AG04449 (cell line): ENCODE data around the gene CDK17.

ENCODE experiments used
- CTCF ChIA-PET: fragments of 350-600 bp; formaldehyde crosslinking; extraction: SDS; loops from one replicate; lab custom pipeline; 2021; ENCODE audit warnings: antibody characterized with exemption; lab: Yijun Ruan, JAX
- POLR2A ChIA-PET: fragments of 400-600, 350-600 bp; formaldehyde crosslinking; extraction: SDS; loops from one replicate; lab custom pipeline; 2020; ENCODE audit warnings: antibody characterized with exemption, inconsistent platforms; lab: Yijun Ruan, JAX
- DNase-seq: peaks from one replicate; pipeline ENCODE4 v3.0.0-alpha.2; 2010; ENCODE audit warnings: low read depth, low spot score
- H3K4me3 ChIP-seq: 2 replicates; pipeline ENCODE4 v1.5.1; 2011; ENCODE audit warnings: low read depth, mild to moderate bottlenecking, control low read depth, low read length
- CTCF ChIP-seq: IDR thresholded peaks from one replicate; pipeline ENCODE4 v1.5.1; 2011; ENCODE audit warnings: mild to moderate bottlenecking, moderate library complexity, low read length, control low read depth, inconsistent platforms; ENCODE audit not compliant: insufficient read depth; ENCODE audit errors: missing control alignments

The CDK17 gene

GRCh38 chr12:96250119-96250685 lies 150.0 kb downstream of the CDK17 start:
- POLR2A ChIA-PET: no interaction called here
- no peak for TF ChIP-seq CTCF
- DNase-seq: no peak
- CTCF ChIA-PET: interaction anchor here (0.8 to 2.2 kb wide), 4 partner anchors 11 to 189 kb away, joined by 3 to 13 read pairs (median 4); partner anchors contain the start of gene CDK17
- H3K4me3 ChIP-seq: no peak overlapping the region

GRCh38 chr12:96249196-96250118 lies 150.8 kb downstream of the CDK17 start:
- ChIA-PET POLR2A (no interaction called here), CTCF (interaction anchor here (0.6 to 2.2 kb wide), 7 partner anchors 9 to 267 kb away, joined by 3 to 13 read pairs (median 4); partner anchors contain the start of gene CDK17)
- no peak for DNase-seq
- no peak overlapping the region for H3K4me3 ChIP-seq
- no peak for TF ChIP-seq CTCF

GRCh38 chr12:96248136-96248931 lies 151.9 kb downstream of the CDK17 start:
- ChIA-PET CTCF (interaction anchor here (0.9 to 1.8 kb wide), 4 partner anchors 8 to 268 kb away, joined by 3 to 6 read pairs (median 4); no protein-coding TSS in a partner anchor), POLR2A (no interaction called here)
- DNase-seq: no peak
- H3K4me3 ChIP-seq: no peak overlapping the region
- TF ChIP-seq CTCF: no peak

- no peak for TF ChIP-seq CTCF
- no peak overlapping the region for H3K4me3 ChIP-seq
- POLR2A ChIA-PET: no interaction called here
- no peak for DNase-seq
- CTCF ChIA-PET: interaction anchor here (1.2 kb wide), 1 partner anchor 186 kb away, joined by 3 read pairs; no protein-coding TSS in a partner anchor
Observed at GRCh38 chr12:96247563-96247962, 152.7 kb downstream of the CDK17 start.

- DNase-seq: no peak
- no peak overlapping the region for H3K4me3 ChIP-seq
- CTCF ChIA-PET: no interaction called here
- POLR2A ChIA-PET: no interaction called here
- no peak for TF ChIP-seq CTCF
Observed at GRCh38 chr12:96246926-96247505, 153.2 kb downstream of the CDK17 start.
